ENCODE results near the gene GSG1L.
"Not testable (repeated sequence)": the region's sequence is repeated elsewhere in the genome, so short reads cannot be mapped to it uniquely, and the experiment has no call there.

GSG1L gene

GRCh38 chr16:27899736-27900135 is 163.8 kb downstream of the GSG1L start:
- no peak for DNase-seq (ENCODE audit: low spot score)

- no peak for DNase-seq (ENCODE audit: low spot score)
Measured at GRCh38 chr16:27894386-27894785, 169.1 kb downstream of the GSG1L start.

GRCh38 chr16:27892879-27893278 is 170.6 kb downstream of the GSG1L start:
- no peak for DNase-seq (ENCODE audit: low spot score)

- no peak for DNase-seq (ENCODE audit: low spot score)
Measured at GRCh38 chr16:27890866-27891265, 172.6 kb downstream of the GSG1L start.

DNA sequence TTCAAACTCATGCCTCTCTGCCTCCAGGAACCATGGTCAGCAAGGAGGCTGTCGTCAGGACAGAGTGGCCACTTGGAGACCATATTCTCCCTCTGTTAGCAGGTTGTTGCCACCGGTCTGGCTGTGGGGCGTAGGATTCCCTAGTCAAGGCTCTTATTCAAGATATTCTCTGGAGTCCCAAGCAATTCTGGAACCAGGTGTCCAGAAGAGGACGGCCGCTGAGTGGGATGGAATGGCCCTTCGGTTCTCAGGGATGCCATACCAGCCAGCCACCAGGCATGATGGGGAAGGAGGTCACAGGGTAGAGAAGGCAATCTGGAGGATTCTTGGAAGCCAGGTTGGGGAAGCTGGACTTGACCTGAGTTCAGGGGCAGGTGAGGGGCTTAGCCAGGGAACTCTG is 173.5 kb downstream of the GSG1L start:
- no peak for DNase-seq (ENCODE audit: low spot score)

GRCh38 chr16:27883576-27883975 is 179.9 kb downstream of the GSG1L start:
- no peak for DNase-seq (ENCODE audit: low spot score)

DNA sequence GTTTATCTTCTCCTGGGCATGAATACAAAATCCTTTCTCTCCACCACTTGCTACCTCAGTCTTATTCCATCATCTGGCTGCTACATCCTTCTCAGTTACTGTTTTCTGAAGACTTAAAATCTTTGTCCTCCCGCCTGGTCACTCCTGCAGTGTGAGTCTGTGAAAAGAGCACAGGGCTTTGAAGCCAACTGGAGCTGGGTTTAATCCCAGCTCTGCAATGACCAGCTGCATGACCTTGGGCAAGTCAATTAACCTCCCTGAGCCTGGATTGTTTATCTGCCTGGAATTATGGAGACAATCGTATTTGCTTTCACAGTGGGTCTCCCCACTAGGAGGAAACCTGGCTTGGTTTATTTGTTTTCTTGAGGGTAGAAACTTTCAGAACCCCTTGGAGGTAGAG is 183.2 kb downstream of the GSG1L start:
- DNase-seq (ENCODE audit: low spot score): no peak

- no peak for DNase-seq (ENCODE audit: low spot score)
Measured at GRCh38 chr16:27879601-27880247, 183.8 kb downstream of the GSG1L start.

GRCh38 chr16:27872627-27873026 is 190.9 kb downstream of the GSG1L start:
- DNase-seq (ENCODE audit: low spot score): not testable (repeated sequence)

- no peak for DNase-seq (ENCODE audit: low spot score)
Measured at GRCh38 chr16:27870116-27870798, 193.3 kb downstream of the GSG1L start.

- DNase-seq (ENCODE audit: low spot score): no peak
Measured at GRCh38 chr16:27869411-27869810, 194.1 kb downstream of the GSG1L start.

DNA sequence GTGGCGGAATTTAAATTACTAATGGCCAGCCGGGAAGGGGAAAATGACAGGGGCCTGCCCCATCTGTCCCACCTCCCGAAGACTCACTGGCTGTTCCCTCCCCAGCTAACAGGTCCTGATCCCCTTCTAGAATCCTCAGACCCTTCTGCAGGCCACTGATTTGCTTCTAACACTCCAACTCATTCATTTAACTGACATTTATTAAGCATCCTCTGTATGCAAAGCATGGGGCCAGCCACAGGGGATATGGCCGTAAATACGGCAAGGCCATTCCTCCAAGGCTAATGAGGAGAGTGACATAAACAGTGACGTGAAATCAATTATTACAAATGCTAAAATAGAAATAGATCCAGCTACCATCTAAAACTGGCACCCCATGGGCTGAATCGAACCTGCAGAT is 195.3 kb downstream of the GSG1L start:
- DNase-seq (ENCODE audit: low spot score): no peak

GRCh38 chr16:27867122-27868110 is 196.1 kb downstream of the GSG1L start:
- peak; percentile 84 for DNase-seq (ENCODE audit: low spot score)

DNA sequence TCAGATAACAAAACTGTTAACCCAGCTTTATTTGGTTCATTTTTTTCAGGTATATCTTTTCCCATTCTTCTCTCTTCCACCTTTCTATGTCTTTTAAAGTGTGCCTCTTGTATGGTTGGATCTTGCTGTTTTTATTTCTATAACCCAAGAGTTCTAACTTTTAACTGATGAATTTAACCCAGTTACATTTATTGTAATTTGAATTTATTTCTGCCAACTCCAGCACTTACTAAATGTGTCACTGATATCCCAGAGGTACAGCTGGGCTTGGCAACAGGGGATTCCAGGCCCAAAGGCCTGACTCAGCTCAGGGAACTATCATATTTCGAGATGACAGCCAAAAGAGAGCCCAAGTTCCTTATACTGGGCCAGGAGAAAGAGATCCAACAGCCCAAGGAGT is 200.1 kb downstream of the GSG1L start:
- no peak for DNase-seq (ENCODE audit: low spot score)

- no peak for DNase-seq (ENCODE audit: low spot score)
Measured at GRCh38 chr16:27862953-27863352, 200.6 kb downstream of the GSG1L start.

GRCh38 chr16:27860091-27860490 is 203.4 kb downstream of the GSG1L start:
- DNase-seq (ENCODE audit: low spot score): no peak

- no peak for DNase-seq (ENCODE audit: low spot score)
Measured at GRCh38 chr16:27859020-27859419, 204.5 kb downstream of the GSG1L start.

DNA sequence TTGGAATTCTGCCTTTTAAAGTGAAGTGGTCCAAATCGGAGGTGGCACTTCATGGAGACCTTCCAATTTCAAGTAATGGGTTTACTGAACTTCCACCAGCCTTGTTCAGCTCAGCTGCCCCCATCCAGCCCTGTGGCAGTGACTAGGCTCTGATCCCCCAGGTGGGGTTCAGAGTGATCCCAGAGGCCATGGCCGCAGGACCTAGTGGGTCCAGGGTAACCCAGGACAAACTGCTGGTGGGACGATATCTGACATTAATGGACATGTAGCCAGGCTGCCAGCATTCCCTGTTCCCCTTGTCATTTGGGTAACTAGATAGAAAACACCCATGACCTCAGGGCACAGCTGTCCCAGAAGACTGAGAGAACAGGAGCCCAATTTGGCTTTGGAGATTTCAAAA is 209.9 kb downstream of the GSG1L start:
- no peak for DNase-seq (ENCODE audit: low spot score)

DNA sequence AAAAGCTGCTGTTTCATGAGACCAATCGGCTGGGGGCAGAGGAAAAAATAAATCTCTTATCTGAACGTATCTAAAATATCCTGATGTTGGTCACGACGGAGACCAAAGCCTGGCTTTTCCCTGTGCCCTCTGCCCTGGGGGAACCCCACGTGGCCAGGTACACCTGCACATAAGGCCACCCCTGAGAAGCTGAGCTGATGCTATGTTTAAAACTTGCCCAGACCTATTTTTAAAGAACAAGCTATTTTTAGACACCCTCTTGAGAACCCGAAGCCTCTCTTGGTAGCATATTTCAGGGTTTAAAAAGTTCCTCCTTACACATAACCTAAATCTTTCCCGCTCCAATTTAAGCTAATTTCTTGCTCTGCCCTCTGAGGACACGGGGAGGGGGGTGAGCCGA is 210.4 kb downstream of the GSG1L start:
- no peak for DNase-seq (ENCODE audit: low spot score)

DNA sequence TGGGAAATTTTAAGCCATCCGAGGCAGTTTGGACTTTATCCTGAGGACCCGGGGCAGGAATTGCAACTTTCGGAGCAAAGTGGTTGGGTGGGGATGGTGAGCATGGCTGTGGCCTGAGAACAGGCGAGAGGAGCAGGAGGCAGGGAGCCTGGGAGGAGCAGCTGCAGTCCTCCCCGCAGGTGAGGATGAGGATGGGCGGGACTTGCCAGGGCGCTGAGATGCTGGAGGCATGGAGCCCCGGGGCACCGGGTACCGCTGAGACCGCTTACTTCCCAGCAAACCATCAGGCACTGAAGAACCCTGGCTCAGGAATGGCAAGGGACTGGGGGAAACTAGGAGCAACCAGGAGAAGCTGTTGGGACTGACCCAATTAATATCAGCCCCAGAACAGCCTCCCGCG is 210.8 kb downstream of the GSG1L start:
- DNase-seq (ENCODE audit: low spot score): no peak

- DNase-seq (ENCODE audit: low spot score): no peak
Measured at GRCh38 chr16:27852116-27852515, 211.4 kb downstream of the GSG1L start.

DNA sequence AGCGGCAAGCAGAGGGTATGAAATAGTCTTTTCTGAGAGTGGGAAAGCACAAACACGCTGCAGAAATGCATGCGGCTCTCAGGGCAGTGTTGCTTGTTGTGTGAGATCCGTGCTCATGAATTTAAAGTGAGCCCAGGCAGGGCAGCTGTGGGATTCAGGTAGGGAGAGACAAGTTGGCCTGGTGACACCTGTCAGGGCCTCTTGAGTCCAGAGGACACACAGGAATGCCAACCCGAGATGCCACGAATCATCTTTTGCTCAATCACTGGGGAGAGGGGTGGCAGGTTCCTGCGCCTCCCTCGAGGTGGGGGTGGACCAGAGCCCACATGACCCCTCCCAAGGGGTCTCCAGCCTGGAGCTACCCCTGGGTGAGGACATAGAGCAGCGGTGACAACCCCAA is 211.9 kb downstream of the GSG1L start:
- DNase-seq (ENCODE audit: low spot score): no peak

DNA sequence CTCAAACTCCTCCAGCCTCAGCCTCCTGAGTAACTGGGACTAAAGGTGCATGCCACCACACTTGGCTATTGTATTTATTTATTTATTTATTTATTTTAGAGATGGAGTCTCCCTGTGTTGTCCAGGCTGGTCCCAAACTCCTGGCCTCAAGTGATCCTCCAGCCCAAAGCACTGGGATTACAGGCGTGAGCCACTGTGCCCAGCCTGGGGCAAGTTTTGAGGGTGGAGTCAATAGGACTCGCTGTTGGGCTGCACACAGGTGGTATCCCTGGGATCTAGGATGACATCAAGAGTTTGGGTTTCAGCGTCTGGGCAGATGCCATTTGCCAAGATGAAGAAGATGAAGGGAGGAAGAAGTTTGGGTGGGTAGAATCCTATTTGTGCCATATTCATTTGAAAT is 213.9 kb downstream of the GSG1L start:
- no peak for DNase-seq (ENCODE audit: low spot score)
